ENCODE measurements around the gene FAM53A.

DNA sequence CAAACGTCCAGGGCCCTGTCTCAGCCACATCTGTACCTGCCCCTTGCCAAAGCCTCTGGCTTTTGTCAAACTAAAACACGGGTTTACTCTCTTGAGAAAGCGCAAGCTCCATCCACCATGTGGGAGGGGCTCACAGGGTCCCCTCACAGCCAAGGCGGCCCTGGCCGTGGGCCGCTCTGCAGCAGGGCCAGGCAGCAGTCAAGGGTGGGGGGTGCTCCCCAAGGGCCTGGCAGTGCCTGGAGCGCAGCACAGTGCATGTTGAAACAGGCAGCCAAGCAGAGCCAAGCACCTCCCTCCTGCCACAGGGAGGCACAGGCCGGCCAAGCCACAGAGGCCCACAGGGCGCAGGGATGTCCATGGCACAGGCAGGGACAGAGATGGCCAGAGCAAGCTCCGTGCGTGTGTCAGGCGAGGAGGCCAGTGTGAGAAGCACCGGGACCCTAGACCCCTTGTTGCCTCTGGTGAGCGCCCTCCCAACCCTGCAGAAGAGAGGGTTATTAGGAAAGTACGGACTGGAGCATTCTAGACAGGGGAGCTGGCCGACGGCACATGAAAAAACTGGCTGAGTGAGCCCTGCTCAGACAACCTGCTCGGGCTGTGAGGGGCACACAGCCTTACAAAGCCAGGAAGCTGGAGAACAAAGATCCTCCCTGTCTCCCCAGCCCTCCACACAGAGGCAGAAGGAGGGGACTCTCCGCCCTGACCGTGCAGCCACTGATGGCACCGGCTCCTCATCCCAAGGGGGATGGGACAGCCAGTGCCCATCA lies 39.0 kb downstream of the FAM53A start:
- TF ChIP-seq, protein P1, sequence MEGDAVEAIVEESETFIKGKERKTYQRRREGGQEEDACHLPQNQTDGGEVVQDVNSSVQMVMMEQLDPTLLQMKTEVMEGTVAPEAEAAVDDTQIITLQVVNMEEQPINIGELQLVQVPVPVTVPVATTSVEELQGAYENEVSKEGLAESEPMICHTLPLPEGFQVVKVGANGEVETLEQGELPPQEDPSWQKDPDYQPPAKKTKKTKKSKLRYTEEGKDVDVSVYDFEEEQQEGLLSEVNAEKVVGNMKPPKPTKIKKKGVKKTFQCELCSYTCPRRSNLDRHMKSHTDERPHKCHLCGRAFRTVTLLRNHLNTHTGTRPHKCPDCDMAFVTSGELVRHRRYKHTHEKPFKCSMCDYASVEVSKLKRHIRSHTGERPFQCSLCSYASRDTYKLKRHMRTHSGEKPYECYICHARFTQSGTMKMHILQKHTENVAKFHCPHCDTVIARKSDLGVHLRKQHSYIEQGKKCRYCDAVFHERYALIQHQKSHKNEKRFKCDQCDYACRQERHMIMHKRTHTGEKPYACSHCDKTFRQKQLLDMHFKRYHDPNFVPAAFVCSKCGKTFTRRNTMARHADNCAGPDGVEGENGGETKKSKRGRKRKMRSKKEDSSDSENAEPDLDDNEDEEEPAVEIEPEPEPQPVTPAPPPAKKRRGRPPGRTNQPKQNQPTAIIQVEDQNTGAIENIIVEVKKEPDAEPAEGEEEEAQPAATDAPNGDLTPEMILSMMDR (IDR thresholded peaks at IDR 0.05), result no peak
- TF ChIP-seq ZFX (IDR thresholded peaks at IDR 0.05; ENCODE audit: borderline replicate concordance), result no peak
